PC-3 (cell line): Measurements from ENCODE around the gene COL4A1. TPM values are rescaled to one million over a fixed set of nuclear protein-coding genes. Genes with fewer than 3 reads are reported as not detected.

Source experiments
- ATAC-seq: fragments of 200-7000 bp; cut with Tn5 transposase; 2 replicates; pipeline ENCODE4 v1.9.1; 2020; ENCODE audit warnings: mild to moderate bottlenecking, moderate library complexity
- BruUV-seq: library from RNA; stranded (reverse); fragments of 400-500 nt; replicated peaks from 2 replicates; lab custom pipeline; 2021; lab: Mats Ljungman, UMichigan
- CTCF ChIA-PET: fragments of 300-600 bp; sonication (Branson Sonifier 250); formaldehyde crosslinking; loops from one replicate; lab custom pipeline; 2022; ENCODE audit warnings: antibody characterized with exemption; lab: Charles Lee
- POLR2A ChIA-PET: fragments of 300-600 bp; sonication (Branson Sonifier 250); formaldehyde crosslinking; loops from one replicate; lab custom pipeline; 2022; ENCODE audit warnings: antibody characterized with exemption; ENCODE audit not compliant: unreplicated experiment; lab: Charles Lee
- DNase-seq: peaks from one replicate; pipeline ENCODE4 v3.0.0-alpha.2; 2015
- H2AFZ ChIP-seq: fragments of 300-600 bp; sonication (generic); 2 replicates; pipeline ENCODE4 v1.6.0; 2016; ENCODE audit warnings: antibody characterized with exemption, low read length
- H3F3A ChIP-seq: fragments of 300-600 bp; sonication (generic); one replicate; pipeline ENCODE4 v1.6.0; 2017; ENCODE audit warnings: antibody characterized with exemption, low read length, control low read depth, mild to moderate bottlenecking; ENCODE audit not compliant: unreplicated experiment
- H3K27ac ChIP-seq: fragments of 300-600 bp; sonication (generic); 2 replicates; pipeline ENCODE4 v1.5.1; 2016; ENCODE audit warnings: mild to moderate bottlenecking, low read length
- H3K27me3 ChIP-seq: fragments of 300-600 bp; sonication (generic); 2 replicates; pipeline ENCODE4 v1.6.1; 2016; ENCODE audit warnings: low read length, mixed read lengths
- H3K36me3 ChIP-seq: fragments of 300-600 bp; sonication (generic); 2 replicates; pipeline ENCODE4 v1.6.1; 2016; ENCODE audit warnings: low read depth, mixed run types, low read length, mixed read lengths
- H3K4me1 ChIP-seq: fragments of 300-600 bp; sonication (generic); 2 replicates; pipeline ENCODE4 v1.5.1; 2016; ENCODE audit warnings: low read length; ENCODE audit not compliant: insufficient read depth
- H3K4me2 ChIP-seq: fragments of 300-600 bp; sonication (generic); 2 replicates; pipeline ENCODE4 v1.6.0; 2016; ENCODE audit warnings: low read length
- H3K4me3 ChIP-seq: fragments of 300-600 bp; sonication (generic); 2 replicates; pipeline ENCODE4 v1.5.1; 2016; ENCODE audit warnings: mild to moderate bottlenecking, low read length, mixed read lengths
- H3K79me2 ChIP-seq: fragments of 300-600 bp; sonication (generic); 2 replicates; pipeline ENCODE4 v1.6.1; 2017; ENCODE audit warnings: low read length, mixed read lengths
- H3K9ac ChIP-seq: fragments of 300-600 bp; sonication (generic); 2 replicates; pipeline ENCODE4 v1.6.0; 2016; ENCODE audit warnings: mild to moderate bottlenecking, low read length
- H3K9me2 ChIP-seq: fragments of 300-600 bp; sonication (generic); replicated peaks from 2 replicates; pipeline ENCODE4 v1.6.1; 2016; ENCODE audit warnings: mixed run types, low read length, mixed read lengths
- H3K9me3 ChIP-seq: fragments of 300-600 bp; sonication (generic); 2 replicates; pipeline ENCODE4 v1.6.1; 2016; ENCODE audit warnings: low read length, mixed read lengths
- H4K20me1 ChIP-seq: fragments of 300-600 bp; sonication (generic); 2 replicates; pipeline ENCODE4 v1.6.1; 2016; ENCODE audit warnings: low read length, mixed read lengths
- EZH2 ChIP-seq: fragments of 300-600 bp; sonication (generic); IDR thresholded peaks from one replicate; pipeline ENCODE4 v1.6.1; 2017; ENCODE audit warnings: antibody characterized with exemption, mild to moderate bottlenecking, low read length; ENCODE audit not compliant: unreplicated experiment
- EZH2phosphoT487 ChIP-seq: fragments of 300-600 bp; sonication (generic); IDR thresholded peaks from 2 replicates; pipeline ENCODE4 v1.6.1; 2018; ENCODE audit warnings: mild to moderate bottlenecking, antibody characterized with exemption, low read length, borderline replicate concordance
- intact Hi-C: fragments of 100-400 bp; cut with micrococcal nuclease; formaldehyde crosslinking; loops from 2 replicates; pipeline ENCODE4 v1.9.0; 2023
- total RNA-seq: library from RNA; depleted of rRNA; stranded (reverse); fragments of >200 nt; gene quantifications from 2 replicates; pipeline ENCODE4 v1.2.3, GENCODE V29; 2014
- TF ChIP-seq, protein P1 (sequence below): fragments of 300-600 bp; sonication (generic); conservative IDR thresholded peaks from 2 replicates; pipeline ENCODE4 v1.5.1; 2017; ENCODE audit warnings: antibody characterized with exemption, low read depth, mild to moderate bottlenecking, low read length

Gene COL4A1
- total RNA-seq, 1 experiment from 2014 or later, result 48.7 TPM

DNA sequence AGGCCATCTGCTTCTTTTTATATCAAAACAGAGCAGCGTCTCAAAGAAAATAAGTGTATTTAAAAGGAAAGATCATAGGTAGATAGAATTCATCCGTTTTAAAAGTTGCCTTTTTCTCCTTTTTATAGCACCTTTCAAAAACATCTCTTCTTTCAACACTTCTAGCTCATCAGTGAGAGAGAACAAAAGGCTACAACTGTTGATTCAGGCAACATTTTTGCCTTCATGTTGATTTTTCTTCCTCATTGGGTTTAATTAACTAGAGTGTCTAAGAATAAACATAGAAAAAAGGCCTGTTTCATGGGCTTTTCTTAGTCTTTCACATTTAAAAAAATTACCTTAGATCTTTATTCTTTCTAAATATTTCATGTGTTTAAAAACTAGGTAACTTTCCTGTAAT, 13.7 kb upstream of the COL4A1 start:
- Histone ChIP-seq H3K9me2 (no peaks in the 10 kb centered on the region), H3K27me3 (no peaks in the 10 kb centered on the region), H4K20me1 (0 out of 2 replicates have a peak, but pooled peaks cover 3% of the 10 kb centered on the region), H3K27ac (peak overlapping the region; percentile 88), H3K4me1 (peaks cover 37% of the 10 kb centered on the region), H3K4me3 (peak overlapping the region; percentile 50), H3K4me2 (peak overlapping the region; percentile 79), H3K9ac (peak overlapping the region; percentile 59; the same call in 1 of the 2 replicates), H3K36me3 (no peaks in the 10 kb centered on the region), H2AFZ (no peak overlapping the region), H3F3A (no peaks in the 10 kb centered on the region), H3K9me3 (no peaks in the 10 kb centered on the region), H3K79me2 (peaks cover 45% of the 10 kb centered on the region)
- TF ChIP-seq, protein P1, sequence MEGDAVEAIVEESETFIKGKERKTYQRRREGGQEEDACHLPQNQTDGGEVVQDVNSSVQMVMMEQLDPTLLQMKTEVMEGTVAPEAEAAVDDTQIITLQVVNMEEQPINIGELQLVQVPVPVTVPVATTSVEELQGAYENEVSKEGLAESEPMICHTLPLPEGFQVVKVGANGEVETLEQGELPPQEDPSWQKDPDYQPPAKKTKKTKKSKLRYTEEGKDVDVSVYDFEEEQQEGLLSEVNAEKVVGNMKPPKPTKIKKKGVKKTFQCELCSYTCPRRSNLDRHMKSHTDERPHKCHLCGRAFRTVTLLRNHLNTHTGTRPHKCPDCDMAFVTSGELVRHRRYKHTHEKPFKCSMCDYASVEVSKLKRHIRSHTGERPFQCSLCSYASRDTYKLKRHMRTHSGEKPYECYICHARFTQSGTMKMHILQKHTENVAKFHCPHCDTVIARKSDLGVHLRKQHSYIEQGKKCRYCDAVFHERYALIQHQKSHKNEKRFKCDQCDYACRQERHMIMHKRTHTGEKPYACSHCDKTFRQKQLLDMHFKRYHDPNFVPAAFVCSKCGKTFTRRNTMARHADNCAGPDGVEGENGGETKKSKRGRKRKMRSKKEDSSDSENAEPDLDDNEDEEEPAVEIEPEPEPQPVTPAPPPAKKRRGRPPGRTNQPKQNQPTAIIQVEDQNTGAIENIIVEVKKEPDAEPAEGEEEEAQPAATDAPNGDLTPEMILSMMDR, result no peak
- TF ChIP-seq EZH2 (no peak), EZH2phosphoT487 (no peak)
- ATAC-seq, result no peak
- DNase-seq, result no peak
- ChIA-PET CTCF (no interaction called here), POLR2A (no interaction called here)
- intact Hi-C loops, result loop anchor here (1.0 to 5.0 kb wide), 4 partner anchors 23 to 98 kb away; no protein-coding TSS in a partner anchor
- no TSS peak for BruUV-seq

- H3K79me2 ChIP-seq, result peaks cover 39% of the 10 kb centered on the region
- ChIA-PET POLR2A (interaction anchor here (0.5 to 0.7 kb wide), 5 partner anchors 15 to 392 kb away, joined by 3 to 10 read pairs (median 4); partner anchors contain the start of gene RAB20), CTCF (interaction anchor here (0.9 kb wide), 1 partner anchor 28 kb away, joined by 3 read pairs; no protein-coding TSS in a partner anchor)
- no peaks in the 10 kb centered on the region for H3K27me3 ChIP-seq
- TSS peak; percentile 78 for BruUV-seq
- intact Hi-C loops, result loop anchor here (1.0 to 5.0 kb wide), 4 partner anchors 23 to 98 kb away; no protein-coding TSS in a partner anchor
- peak overlapping the region; percentile 88 for H3K27ac ChIP-seq
- H3K4me3 ChIP-seq, result peak overlapping the region; percentile 50
- H3K9ac ChIP-seq, result peak overlapping the region; percentile 59
- no peak for TF ChIP-seq EZH2phosphoT487
- TF ChIP-seq, protein P1, result no peak
- TF ChIP-seq EZH2, result no peak
- H3K9me3 ChIP-seq, result no peaks in the 10 kb centered on the region
- peaks cover 37% of the 10 kb centered on the region for H3K4me1 ChIP-seq
- no peaks in the 10 kb centered on the region for H3K9me2 ChIP-seq
- H2AFZ ChIP-seq, result no peak overlapping the region
- no peaks in the 10 kb centered on the region for H3F3A ChIP-seq
- peak; percentile 81 for DNase-seq
- H3K36me3 ChIP-seq, result no peaks in the 10 kb centered on the region
- 0 out of 2 replicates have a peak, but pooled peaks cover 3% of the 10 kb centered on the region for H4K20me1 ChIP-seq
- peak overlapping the region; percentile 79 for H3K4me2 ChIP-seq
- peak; percentile 73 for ATAC-seq
These were observed 13.0 kb upstream of the COL4A1 start for GRCh38 chr13:110319774-110320509.
